ENCODE measurements around the gene CPT1A. TPM values are rescaled to one million over a fixed set of nuclear protein-coding genes. Genes with fewer than 3 reads are reported as not detected.

The CPT1A gene
- polyA plus RNA-seq, 1 donor (not counting 4 experiments of a cell fraction or from before 2014, with no cell fraction given): 12.9 TPM

DNA sequence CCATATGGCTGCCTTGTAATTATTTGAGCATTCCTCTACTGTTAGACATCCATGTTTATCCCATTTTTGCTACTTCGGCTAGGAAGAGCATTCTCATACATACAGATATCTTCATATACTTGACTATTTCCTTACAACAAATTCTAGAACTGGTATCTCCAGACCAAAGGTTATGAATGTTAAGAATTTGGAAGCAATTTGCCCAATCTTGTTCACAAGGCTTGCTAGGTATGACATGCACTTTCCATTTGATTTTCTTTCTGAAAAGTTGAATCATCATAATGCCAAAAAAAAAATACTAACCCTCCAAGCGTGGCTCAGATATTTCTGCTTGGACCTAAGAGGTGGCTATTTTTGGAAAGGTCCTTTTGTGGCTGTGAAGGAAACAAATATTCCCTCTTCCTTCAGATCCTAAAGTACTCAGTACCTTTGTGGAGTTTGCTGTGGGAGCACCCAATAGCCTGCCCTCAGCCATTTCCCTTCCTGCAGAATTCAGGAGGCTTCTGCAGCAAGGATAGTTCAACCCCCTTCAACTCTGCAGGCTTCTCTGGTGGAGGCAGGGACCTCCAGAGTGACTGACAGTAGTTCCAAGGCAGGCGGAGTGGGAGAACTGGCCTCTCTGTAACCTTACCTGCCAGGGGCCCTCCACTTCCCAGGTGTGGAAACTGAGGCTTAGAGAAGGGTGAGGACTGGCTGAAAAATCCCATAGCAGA, 22.0 kb upstream of the CPT1A start:
- dilution Hi-C loops (cut with MboI; ENCODE audit: extremely low pct_ligation_motif_present, low sequenced_read_pairs): no loop called here
- peaks cover 2% of the 10 kb centered on the region for H3K27me3 ChIP-seq (ENCODE audit: control insufficient read depth, extremely low read depth, insufficient read depth, low read length)
- no peak overlapping the region for H3K27ac ChIP-seq (ENCODE audit: control insufficient read depth, insufficient read depth, low read length)
- no peaks in the 10 kb centered on the region for H3K79me2 ChIP-seq (ENCODE audit: control insufficient read depth, insufficient read depth, low read length)
- no peak overlapping the region for H3K4me3 ChIP-seq (ENCODE audit: control insufficient read depth in 2 of 3, extremely low read depth in 1 of 3, insufficient read depth in 2 of 3, low read depth in 1 of 3, low read length in 3 of 3)
- H2AFZ ChIP-seq (ENCODE audit: control insufficient read depth, low read length): no peak overlapping the region
- no peak for FAIRE-seq
- H3K9ac ChIP-seq (ENCODE audit: control insufficient read depth, extremely low read depth, insufficient read depth, low read length): no peak overlapping the region
- H3K9me1 ChIP-seq (ENCODE audit: control insufficient read depth, extremely low read depth, insufficient read depth, low read length): no peaks in the 10 kb centered on the region
- no peak for DNase-seq (ENCODE audit: low read depth, low spot score)
- no peak overlapping the region for H3K4me2 ChIP-seq (ENCODE audit: control insufficient read depth, extremely low read depth, insufficient read depth, low read depth, low read length)
- no peaks in the 10 kb centered on the region for H3K4me1 ChIP-seq (ENCODE audit: control insufficient read depth, extremely low read depth, insufficient read depth, low read length)
- no peaks in the 10 kb centered on the region for H3K36me3 ChIP-seq (ENCODE audit: control insufficient read depth in 2 of 2, extremely low read depth in 1 of 2, insufficient read depth in 2 of 2, low read length in 2 of 2)
- peaks cover 4% of the 10 kb centered on the region for H3K9me3 ChIP-seq (ENCODE audit: control insufficient read depth, low read depth, low read length)
- TF ChIP-seq EZH2 (IDR thresholded peaks at IDR 0.05; ENCODE audit: low read length): no peak
- TF ChIP-seq, protein P1, sequence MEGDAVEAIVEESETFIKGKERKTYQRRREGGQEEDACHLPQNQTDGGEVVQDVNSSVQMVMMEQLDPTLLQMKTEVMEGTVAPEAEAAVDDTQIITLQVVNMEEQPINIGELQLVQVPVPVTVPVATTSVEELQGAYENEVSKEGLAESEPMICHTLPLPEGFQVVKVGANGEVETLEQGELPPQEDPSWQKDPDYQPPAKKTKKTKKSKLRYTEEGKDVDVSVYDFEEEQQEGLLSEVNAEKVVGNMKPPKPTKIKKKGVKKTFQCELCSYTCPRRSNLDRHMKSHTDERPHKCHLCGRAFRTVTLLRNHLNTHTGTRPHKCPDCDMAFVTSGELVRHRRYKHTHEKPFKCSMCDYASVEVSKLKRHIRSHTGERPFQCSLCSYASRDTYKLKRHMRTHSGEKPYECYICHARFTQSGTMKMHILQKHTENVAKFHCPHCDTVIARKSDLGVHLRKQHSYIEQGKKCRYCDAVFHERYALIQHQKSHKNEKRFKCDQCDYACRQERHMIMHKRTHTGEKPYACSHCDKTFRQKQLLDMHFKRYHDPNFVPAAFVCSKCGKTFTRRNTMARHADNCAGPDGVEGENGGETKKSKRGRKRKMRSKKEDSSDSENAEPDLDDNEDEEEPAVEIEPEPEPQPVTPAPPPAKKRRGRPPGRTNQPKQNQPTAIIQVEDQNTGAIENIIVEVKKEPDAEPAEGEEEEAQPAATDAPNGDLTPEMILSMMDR (optimal IDR thresholded peaks at IDR 0.05 in 1 of 3, IDR thresholded peaks at IDR 0.05 in 1 of 3, conservative IDR thresholded peaks at IDR 0.05 in 1 of 3; ENCODE audit: extremely low read depth in 1 of 3, insufficient read depth in 2 of 3, low read length in 3 of 3): no peak
- H4K20me1 ChIP-seq (ENCODE audit: control insufficient read depth, extremely low read depth, insufficient read depth, low read length): no peaks in the 10 kb centered on the region

DNA sequence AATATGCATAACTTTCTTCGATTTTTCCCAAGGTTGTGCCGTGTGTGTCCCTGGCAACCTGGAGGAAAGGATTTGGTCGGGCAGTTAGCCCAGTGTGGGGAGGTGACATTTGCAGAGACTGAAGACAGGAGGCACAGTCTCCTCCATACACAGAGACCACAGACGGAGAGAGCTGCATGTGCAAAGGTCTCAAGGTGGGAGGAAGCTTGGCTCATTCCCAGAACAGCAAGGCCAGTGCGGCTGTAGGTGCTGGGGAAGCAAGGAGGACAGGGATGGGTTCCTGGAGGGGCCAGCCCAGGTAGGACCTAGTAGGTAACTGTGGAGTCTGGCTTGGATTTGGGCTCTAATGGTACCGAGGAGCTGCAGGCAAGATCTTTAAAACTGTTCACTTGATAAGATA, 20.7 kb upstream of the CPT1A start:
- no peak overlapping the region for H3K9ac ChIP-seq (ENCODE audit: control insufficient read depth, extremely low read depth, insufficient read depth, low read length)
- no peaks in the 10 kb centered on the region for H3K36me3 ChIP-seq (ENCODE audit: control insufficient read depth in 2 of 2, extremely low read depth in 1 of 2, insufficient read depth in 2 of 2, low read length in 2 of 2)
- FAIRE-seq (no peak), DNase-seq (ENCODE audit: low read depth, low spot score) (no peak)
- H3K9me3 ChIP-seq (ENCODE audit: control insufficient read depth, low read depth, low read length): peaks cover 4% of the 10 kb centered on the region
- peaks cover 2% of the 10 kb centered on the region for H3K4me1 ChIP-seq (ENCODE audit: control insufficient read depth, extremely low read depth, insufficient read depth, low read length)
- dilution Hi-C loops (cut with MboI; ENCODE audit: extremely low pct_ligation_motif_present, low sequenced_read_pairs): no loop called here
- no peak overlapping the region for H3K4me2 ChIP-seq (ENCODE audit: control insufficient read depth, extremely low read depth, insufficient read depth, low read depth, low read length)
- no peaks in the 10 kb centered on the region for H3K27me3 ChIP-seq (ENCODE audit: control insufficient read depth, extremely low read depth, insufficient read depth, low read length)
- H3K27ac ChIP-seq (ENCODE audit: control insufficient read depth, insufficient read depth, low read length): no peak overlapping the region
- TF ChIP-seq, protein P1 (optimal IDR thresholded peaks at IDR 0.05 in 1 of 3, IDR thresholded peaks at IDR 0.05 in 1 of 3, conservative IDR thresholded peaks at IDR 0.05 in 1 of 3; ENCODE audit: extremely low read depth in 1 of 3, insufficient read depth in 2 of 3, low read length in 3 of 3): no peak
- TF ChIP-seq EZH2 (IDR thresholded peaks at IDR 0.05; ENCODE audit: low read length): no peak
- no peaks in the 10 kb centered on the region for H3K79me2 ChIP-seq (ENCODE audit: control insufficient read depth, insufficient read depth, low read length)
- H4K20me1 ChIP-seq (ENCODE audit: control insufficient read depth, extremely low read depth, insufficient read depth, low read length): no peaks in the 10 kb centered on the region
- H3K4me3 ChIP-seq (ENCODE audit: control insufficient read depth in 2 of 3, extremely low read depth in 1 of 3, insufficient read depth in 2 of 3, low read depth in 1 of 3, low read length in 3 of 3): no peak overlapping the region
- H2AFZ ChIP-seq (ENCODE audit: control insufficient read depth, low read length): no peak overlapping the region
- H3K9me1 ChIP-seq (ENCODE audit: control insufficient read depth, extremely low read depth, insufficient read depth, low read length): no peaks in the 10 kb centered on the region
